GM06990 (cell line): ENCODE data around the gene MRPL4.
"Not testable (repeated sequence)": the region's sequence is repeated elsewhere in the genome, so short reads cannot be mapped to it uniquely, and the experiment has no call there.

Experiments used
- DNase-seq: peaks from one replicate; pipeline ENCODE4 v3.0.0-alpha.2; 2011; ENCODE audit not compliant: insufficient read length; ENCODE audit errors: extremely low read depth
- H3K27me3 ChIP-seq: replicated peaks from 2 replicates; pipeline ENCODE4 v1.6.0; 2011; ENCODE audit warnings: low read length; ENCODE audit not compliant: control insufficient read depth, insufficient read depth
- H3K36me3 ChIP-seq: 2 replicates; pipeline ENCODE4 v1.5.1; 2011; ENCODE audit warnings: low read length; ENCODE audit not compliant: control insufficient read depth, insufficient read depth
- H3K4me3 ChIP-seq: replicated peaks from 2 replicates; pipeline ENCODE4 v1.5.1; 2011; ENCODE audit warnings: low read depth, mild to moderate bottlenecking, control low read depth, low read length
- CTCF ChIP-seq: IDR thresholded peaks from 2 replicates; pipeline ENCODE4 v1.5.1; 2011; ENCODE audit warnings: low read length, control low read depth, mild to moderate bottlenecking, inconsistent platforms; ENCODE audit not compliant: insufficient read depth, poor library complexity, severe bottlenecking

Gene MRPL4

GRCh38 chr19:10230861-10231611 lies 21.0 kb upstream of the MRPL4 start, which contains the start of gene S1PR2:
Gene S1PR2, minus strand, starts transcription at chr19:10231331. Its CDS starts 6,426 bp downstream, at chr19:10224905.
- no peaks in the 10 kb centered on the region for H3K36me3 ChIP-seq
- H3K4me3 ChIP-seq: peak within 1 kb of the TSS; percentile 91

GRCh38 chr19:10231612-10232228 lies 20.3 kb upstream of the MRPL4 start:
- TF ChIP-seq CTCF: no peak
- peak overlapping the region; percentile 91 for H3K4me3 ChIP-seq
- DNase-seq: no peak

More at GRCh38 chr19:10230861-10231611, 21.0 kb upstream of the MRPL4 start, which contains the start of gene S1PR2:
- H3K27me3 ChIP-seq: no peaks in the 10 kb centered on the region
- TF ChIP-seq CTCF: no peak
- DNase-seq: peak; percentile 90

GRCh38 chr19:10233946-10234345 lies 18.1 kb upstream of the MRPL4 start:
- Histone ChIP-seq H3K27me3 (no peaks in the 10 kb centered on the region), H3K4me3 (no peak overlapping the region), H3K36me3 (no peaks in the 10 kb centered on the region)
- no peak for DNase-seq
- no peak for TF ChIP-seq CTCF

More at GRCh38 chr19:10231612-10232228, 20.3 kb upstream of the MRPL4 start:
- no peaks in the 10 kb centered on the region for H3K36me3 ChIP-seq
- no peaks in the 10 kb centered on the region for H3K27me3 ChIP-seq

GRCh38 chr19:10235003-10235402 lies 17.0 kb upstream of the MRPL4 start:
- no peak for DNase-seq
- no peak for TF ChIP-seq CTCF
- H3K36me3 ChIP-seq: no peaks in the 10 kb centered on the region
- H3K4me3 ChIP-seq: no peak overlapping the region
- no peaks in the 10 kb centered on the region for H3K27me3 ChIP-seq

- H3K27me3 ChIP-seq: not testable (repeated sequence)
Measured at GRCh38 chr19:10235409-10235808, 16.6 kb upstream of the MRPL4 start.

GRCh38 chr19:10237702-10238101 lies 14.3 kb upstream of the MRPL4 start:
- no peaks in the 10 kb centered on the region for H3K27me3 ChIP-seq
- H3K4me3 ChIP-seq: no peak overlapping the region
- no peak for TF ChIP-seq CTCF
- no peak for DNase-seq
- H3K36me3 ChIP-seq: no peaks in the 10 kb centered on the region

More at GRCh38 chr19:10235409-10235808, 16.6 kb upstream of the MRPL4 start:
- not testable (repeated sequence) for DNase-seq, H3K36me3 ChIP-seq, H3K4me3 ChIP-seq
